Activated T-cell treated with anti-CD3 and anti-CD28 coated beads, Interleukin-2, amount 50 U/mL, for 24 hours (primary cell): ENCODE results near the gene TRPV4.
A peak's percentile ranks its signal among the peaks of the same experiment; 100 is the strongest.

ENCODE experiments used
- DNase-seq: peaks from one replicate; pipeline ENCODE4 v3.0.0-alpha.2; 2020
- H3K27ac Mint-ChIP-seq: 2 replicates; pipeline ENCODE4 v1.8.0; 2020; ENCODE audit warnings: mild to moderate bottlenecking, mixed read lengths
- H3K27me3 Mint-ChIP-seq: 2 replicates; pipeline ENCODE4 v1.8.0; 2020; ENCODE audit warnings: mixed read lengths
- H3K36me3 Mint-ChIP-seq: 2 replicates; pipeline ENCODE4 v1.8.0; 2020; ENCODE audit warnings: low read depth, mixed read lengths
- H3K4me1 Mint-ChIP-seq: 2 replicates; pipeline ENCODE4 v1.8.0; 2020; ENCODE audit warnings: low read depth, mixed read lengths
- H3K4me3 Mint-ChIP-seq: 2 replicates; pipeline ENCODE4 v1.8.0; 2020; ENCODE audit warnings: mild to moderate bottlenecking, moderate library complexity, mixed read lengths
- H3K9me3 Mint-ChIP-seq: 2 replicates; pipeline ENCODE4 v1.8.0; 2020; ENCODE audit warnings: mixed read lengths

The TRPV4 gene

DNA sequence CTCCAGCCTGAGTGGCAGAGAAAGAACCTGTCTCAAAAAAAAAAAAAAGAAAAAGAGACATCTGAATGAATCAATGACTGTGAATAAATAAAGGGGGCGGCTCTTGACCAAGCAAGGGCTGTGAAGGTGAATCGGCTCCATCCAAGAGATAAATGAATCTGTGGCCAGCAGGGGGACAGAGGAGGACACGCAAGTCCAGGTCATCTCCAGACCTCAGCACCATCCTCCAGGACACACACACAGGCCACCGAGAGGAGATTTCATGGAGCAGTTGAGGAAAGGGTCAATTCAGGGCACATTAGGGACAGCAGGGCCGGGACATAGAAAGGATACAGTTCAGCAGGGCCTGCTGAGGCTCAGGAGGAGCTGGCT is 21.6 kb downstream of the TRPV4 start:
- Mint-ChIP-seq H3K27me3 (no peaks in the 10 kb centered on the region), H3K4me3 (no peak overlapping the region), H3K27ac (no peak overlapping the region), H3K9me3 (no peaks in the 10 kb centered on the region), H3K4me1 (no peaks in the 10 kb centered on the region), H3K36me3 (no peaks in the 10 kb centered on the region)
- no peak for DNase-seq

DNA sequence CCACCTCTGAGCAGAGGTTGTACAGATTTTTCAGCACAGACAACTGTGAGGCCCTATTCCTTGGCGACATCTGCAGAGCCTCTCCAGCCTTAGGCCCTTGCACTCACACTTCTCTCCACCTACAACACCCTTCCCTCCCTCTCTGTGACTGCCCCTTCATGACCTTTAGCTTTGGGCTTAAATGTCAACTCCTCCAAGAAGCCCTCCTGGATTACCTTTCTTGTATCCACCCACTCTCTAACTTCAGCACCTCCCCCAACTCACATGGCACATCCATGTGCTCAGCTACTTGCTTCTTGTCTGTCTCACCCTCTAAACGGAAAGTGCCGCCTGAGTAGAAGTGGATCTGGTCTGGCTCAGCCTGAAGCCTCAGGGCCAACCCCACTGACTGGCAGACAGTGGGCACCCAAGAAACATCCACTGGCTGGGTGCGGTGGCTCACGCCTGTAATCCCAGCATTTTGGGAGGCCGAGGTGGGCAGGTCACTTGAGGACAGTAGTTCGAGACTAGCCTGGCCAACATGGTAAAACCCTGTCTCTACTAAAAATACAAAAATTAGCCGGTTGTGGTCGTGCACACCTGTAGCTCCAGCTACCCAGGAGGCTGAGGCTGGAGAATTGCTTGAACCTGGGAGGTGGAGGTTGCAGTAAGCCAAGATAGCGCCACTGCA is 22.1 kb downstream of the TRPV4 start:
- Mint-ChIP-seq H3K4me1 (no peaks in the 10 kb centered on the region), H3K27ac (no peak overlapping the region), H3K27me3 (no peaks in the 10 kb centered on the region), H3K9me3 (no peaks in the 10 kb centered on the region), H3K4me3 (no peak overlapping the region), H3K36me3 (no peaks in the 10 kb centered on the region)
- DNase-seq: no peak

DNA sequence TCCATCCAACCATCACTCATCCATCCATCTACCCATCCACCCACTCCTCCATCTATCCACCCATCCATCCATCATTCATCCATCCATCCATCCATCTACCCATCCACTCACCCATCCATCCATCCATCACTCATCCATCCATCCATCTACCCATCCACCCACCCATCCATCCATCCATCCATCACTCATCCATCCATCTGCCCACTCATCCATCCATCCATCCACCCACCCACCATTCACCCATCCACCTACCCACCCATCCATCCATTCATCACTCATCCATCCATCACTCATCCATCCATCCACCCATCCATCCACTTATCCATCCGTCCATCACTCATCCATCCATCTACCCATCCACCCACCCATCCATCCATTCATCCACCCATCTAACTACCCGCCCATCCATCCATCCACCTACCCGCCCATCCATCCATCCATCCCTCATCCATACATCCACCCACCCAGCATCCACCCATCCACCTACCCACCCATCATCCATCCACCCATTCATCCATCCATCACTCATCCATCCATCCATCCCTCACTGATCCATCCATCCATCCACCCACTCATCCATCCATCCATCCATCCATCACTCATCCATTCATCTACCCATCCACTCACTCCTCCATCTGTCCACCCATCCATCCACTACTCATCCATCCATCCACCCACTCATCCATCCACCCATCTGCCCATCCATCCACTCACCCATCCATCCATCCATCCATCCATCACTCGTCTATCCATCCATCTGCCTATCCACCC is 24.1 kb downstream of the TRPV4 start:
- no peak for DNase-seq
- H3K27ac Mint-ChIP-seq: no peak overlapping the region
- no peaks in the 10 kb centered on the region for H3K9me3 Mint-ChIP-seq
- H3K4me3 Mint-ChIP-seq: no peak overlapping the region
- H3K36me3 Mint-ChIP-seq: no peaks in the 10 kb centered on the region
- H3K27me3 Mint-ChIP-seq: no peaks in the 10 kb centered on the region
- H3K4me1 Mint-ChIP-seq: peaks cover 1% of the 10 kb centered on the region

DNA sequence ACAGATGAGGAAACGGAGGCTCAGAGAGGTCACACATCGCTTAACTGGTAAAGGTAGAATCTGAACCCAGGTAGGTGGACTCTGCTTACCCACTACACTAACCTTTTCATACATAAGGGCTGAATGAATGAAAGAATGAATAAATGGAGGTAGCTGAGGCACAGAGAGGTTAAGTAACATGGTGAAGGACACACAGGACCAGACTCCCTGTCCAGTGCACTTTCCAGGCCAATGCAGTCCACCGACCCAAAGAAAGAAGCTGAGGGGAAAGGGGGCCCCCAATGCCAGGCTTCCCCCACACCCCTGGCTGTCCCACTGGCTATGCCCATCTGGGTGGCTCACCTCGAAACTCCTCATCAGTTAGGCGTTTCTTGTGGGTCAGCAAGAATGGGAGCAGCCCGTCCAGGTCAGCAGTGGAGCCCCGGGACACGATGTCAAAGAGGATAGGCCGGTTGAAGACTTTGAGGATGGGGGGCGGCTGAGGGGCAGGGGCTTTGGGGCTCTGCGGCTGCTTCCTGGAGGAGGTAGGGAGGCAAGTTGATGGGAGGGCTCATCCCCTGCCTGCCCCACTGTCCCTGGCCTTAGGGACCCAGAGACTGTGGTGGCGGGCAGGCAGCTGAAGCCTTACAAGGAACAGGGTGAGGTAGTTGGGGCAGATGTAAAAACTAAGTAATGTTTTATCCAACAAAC is 25.1 kb downstream of the TRPV4 start:
- Mint-ChIP-seq H3K4me3 (no peak overlapping the region), H3K27me3 (no peaks in the 10 kb centered on the region), H3K36me3 (no peaks in the 10 kb centered on the region), H3K27ac (no peak overlapping the region), H3K4me1 (peaks cover 1% of the 10 kb centered on the region), H3K9me3 (no peaks in the 10 kb centered on the region)
- no peak for DNase-seq

DNA sequence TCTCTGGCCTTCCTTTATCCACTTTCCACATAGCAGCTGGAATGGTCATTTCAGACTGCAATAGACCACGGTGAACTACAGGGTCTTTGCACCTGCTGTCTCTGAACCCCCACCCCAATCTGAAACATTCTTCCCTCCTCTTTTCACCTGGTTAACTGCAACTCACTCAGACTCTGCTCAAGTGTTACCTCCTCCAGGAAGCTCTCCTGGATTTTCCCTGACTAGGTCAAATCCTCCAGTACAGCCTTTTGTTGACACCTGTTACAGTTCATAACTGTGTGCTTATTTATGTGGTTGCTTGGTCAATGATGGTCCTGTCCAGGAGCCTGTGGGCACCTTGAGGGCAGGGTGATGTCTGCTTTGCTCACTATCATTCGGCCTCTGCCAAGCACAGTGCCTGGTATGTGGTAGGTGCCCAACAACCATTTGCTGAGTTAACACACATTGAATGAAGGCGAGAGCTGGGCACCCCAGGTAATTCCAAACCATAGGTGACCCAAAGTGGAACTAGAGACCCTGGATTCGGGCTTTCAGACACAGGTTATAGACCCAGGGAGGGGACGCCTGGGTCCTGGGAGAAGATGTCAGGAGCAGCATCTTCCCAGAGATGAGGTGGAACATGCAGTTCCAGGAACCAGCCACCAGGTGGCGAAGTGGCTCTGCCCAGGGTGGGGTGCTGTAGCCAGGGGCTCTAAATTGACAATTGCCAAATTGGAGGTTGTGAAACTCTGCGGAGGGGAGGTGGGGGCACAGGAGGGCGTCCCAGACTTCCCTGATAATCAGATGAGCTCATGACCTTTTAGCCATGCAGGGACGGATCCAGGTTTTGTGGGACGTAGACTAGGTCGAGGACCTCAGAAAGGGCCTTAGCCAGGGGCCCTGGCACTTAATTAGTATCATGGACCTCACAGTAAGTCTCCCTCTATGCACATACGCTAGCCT is 28.1 kb downstream of the TRPV4 start:
- no peak overlapping the region for H3K4me3 Mint-ChIP-seq

DNA sequence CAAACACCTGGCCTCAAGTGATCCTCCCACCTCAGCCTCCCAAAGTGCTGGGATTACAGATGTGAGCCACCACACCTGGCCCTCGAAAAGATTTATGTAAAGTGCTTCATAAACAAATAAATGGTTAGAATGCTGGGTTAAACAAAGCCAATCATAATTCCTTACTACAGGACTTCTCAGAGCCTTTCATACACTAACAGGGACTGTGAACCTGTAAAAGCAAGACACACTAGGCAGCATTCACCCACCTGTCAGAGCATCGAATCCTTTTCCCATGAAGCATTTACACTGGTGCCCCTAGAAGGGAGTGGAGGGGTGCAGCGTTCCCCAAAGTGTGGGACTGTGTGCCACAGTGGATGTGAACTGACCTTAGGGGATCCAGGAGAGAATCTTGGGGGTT is 29.5 kb downstream of the TRPV4 start:
- DNase-seq: no peak
- no peaks in the 10 kb centered on the region for H3K27me3 Mint-ChIP-seq
- H3K36me3 Mint-ChIP-seq: no peaks in the 10 kb centered on the region
- H3K4me1 Mint-ChIP-seq: peaks cover 1% of the 10 kb centered on the region
- H3K27ac Mint-ChIP-seq: no peak overlapping the region
- no peaks in the 10 kb centered on the region for H3K9me3 Mint-ChIP-seq
- H3K4me3 Mint-ChIP-seq: no peak overlapping the region

More for the DNA sequence above, 28.1 kb downstream of the TRPV4 start:
- Mint-ChIP-seq H3K4me1 (peaks cover 1% of the 10 kb centered on the region), H3K27ac (no peak overlapping the region), H3K36me3 (no peaks in the 10 kb centered on the region), H3K9me3 (no peaks in the 10 kb centered on the region), H3K27me3 (no peaks in the 10 kb centered on the region)
- DNase-seq: peak; percentile 81

DNA sequence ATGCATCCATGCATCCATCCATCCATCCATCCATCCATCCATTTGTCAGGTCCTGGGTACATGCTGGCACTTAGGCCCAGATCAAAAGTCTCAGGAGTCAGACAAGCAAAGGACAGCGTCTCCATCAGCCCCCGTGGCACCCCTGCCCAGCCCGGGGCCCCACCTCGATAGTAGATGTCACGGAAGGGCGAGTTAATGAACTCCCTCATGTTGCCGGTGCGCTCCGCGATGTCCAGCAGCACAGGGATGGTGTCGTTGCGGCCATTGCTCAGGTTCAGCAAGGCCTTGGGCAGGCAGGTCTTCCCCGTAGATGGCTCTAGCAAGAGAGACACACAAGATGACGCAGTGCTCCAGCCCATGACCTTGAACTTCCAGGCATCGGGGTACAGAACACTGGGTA is 30.4 kb downstream of the TRPV4 start:
- H3K4me3 Mint-ChIP-seq: no peak overlapping the region
- H3K4me1 Mint-ChIP-seq: peaks cover 1% of the 10 kb centered on the region
- H3K9me3 Mint-ChIP-seq: no peaks in the 10 kb centered on the region
- no peak for DNase-seq
- no peaks in the 10 kb centered on the region for H3K36me3 Mint-ChIP-seq
- H3K27me3 Mint-ChIP-seq: peaks cover 2% of the 10 kb centered on the region
- H3K27ac Mint-ChIP-seq: no peak overlapping the region

DNA sequence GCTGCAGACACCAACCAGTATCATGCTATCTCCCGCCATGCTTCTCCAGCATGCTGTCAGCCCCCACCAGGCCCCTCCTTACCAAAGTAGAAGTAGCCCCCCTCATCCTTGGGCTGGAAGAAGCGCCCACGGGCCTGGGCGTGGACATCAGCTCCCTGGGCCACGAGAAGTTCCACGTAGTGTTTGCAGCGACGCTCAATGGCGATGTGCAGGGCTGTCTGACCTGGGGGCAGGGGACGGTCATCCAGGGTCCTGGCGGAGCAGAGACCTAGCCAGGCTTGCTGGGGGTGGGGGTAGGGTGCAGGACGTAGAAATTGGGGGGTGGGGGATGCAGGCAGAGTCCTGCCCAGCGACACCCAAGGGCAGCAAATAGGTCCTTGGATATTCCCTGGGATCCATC is 32.7 kb downstream of the TRPV4 start:
- Mint-ChIP-seq H3K4me1 (peaks cover 1% of the 10 kb centered on the region), H3K27ac (no peak overlapping the region), H3K9me3 (no peaks in the 10 kb centered on the region), H3K27me3 (peaks cover 10% of the 10 kb centered on the region), H3K4me3 (no peak overlapping the region), H3K36me3 (no peaks in the 10 kb centered on the region)
- no peak for DNase-seq

DNA sequence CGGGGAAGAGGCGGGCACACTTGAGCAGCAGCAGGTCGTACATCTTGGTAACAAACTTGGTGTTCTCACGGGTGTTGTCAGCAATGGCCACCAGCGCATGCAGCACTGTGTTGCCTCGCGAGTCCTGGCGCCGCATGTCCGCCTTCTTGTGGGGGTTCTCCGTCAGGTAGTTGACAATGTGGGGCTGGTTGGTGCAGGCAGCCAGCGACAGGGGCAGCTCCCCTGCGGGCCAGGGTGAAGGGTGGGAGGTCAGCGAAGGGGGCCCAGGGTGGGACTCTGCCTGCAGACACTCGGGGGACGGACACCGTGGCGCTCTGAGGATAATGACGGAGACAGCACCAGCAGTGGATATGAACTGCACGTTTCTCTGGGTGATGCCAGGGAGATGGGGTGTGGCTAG is 34.5 kb downstream of the TRPV4 start:
- Mint-ChIP-seq H3K27ac (no peak overlapping the region), H3K27me3 (peaks cover 10% of the 10 kb centered on the region), H3K4me1 (no peaks in the 10 kb centered on the region), H3K9me3 (no peaks in the 10 kb centered on the region), H3K36me3 (no peaks in the 10 kb centered on the region), H3K4me3 (no peak overlapping the region)
- no peak for DNase-seq

DNA sequence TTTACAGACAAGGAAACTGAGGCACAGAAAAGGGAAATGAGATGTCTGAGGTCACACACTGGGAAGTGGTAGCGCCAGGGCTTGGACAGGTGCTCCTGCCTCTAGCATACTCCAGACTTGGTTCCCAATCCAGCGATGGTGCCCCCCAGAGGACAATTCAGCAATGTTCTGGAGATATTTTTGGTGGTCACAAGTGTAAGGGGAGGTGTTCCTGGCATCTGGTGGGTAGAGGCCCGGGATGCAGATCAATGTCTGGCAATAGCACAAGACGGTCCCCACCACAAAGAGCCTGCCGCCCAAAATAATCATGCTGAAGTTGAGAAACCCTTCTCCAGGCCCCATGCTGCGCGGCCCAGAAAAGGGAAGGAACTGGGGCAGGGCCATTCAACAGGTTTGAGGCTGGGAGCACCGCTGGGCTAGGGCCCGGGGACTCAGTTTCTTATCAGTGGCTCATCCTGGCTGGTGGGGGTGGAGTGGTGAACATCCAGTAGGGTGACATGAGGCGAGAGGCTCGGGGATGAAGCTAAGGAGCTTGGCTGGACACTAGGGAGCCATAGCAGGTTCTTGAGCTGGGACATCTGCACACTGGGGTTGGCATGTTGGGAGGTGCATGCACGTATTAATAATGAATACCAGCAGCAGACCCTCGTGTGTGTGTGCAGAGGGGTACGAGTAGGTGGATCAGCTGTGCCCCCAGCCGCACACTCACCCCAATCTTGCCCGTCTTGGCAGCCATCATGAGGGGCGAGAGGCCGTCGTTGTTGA is 35.1 kb downstream of the TRPV4 start:
- H3K4me1 Mint-ChIP-seq: no peaks in the 10 kb centered on the region
- DNase-seq: no peak
- H3K9me3 Mint-ChIP-seq: no peaks in the 10 kb centered on the region
- no peak overlapping the region for H3K27ac Mint-ChIP-seq
- no peaks in the 10 kb centered on the region for H3K36me3 Mint-ChIP-seq
- no peak overlapping the region for H3K4me3 Mint-ChIP-seq
- peaks cover 11% of the 10 kb centered on the region for H3K27me3 Mint-ChIP-seq

DNA sequence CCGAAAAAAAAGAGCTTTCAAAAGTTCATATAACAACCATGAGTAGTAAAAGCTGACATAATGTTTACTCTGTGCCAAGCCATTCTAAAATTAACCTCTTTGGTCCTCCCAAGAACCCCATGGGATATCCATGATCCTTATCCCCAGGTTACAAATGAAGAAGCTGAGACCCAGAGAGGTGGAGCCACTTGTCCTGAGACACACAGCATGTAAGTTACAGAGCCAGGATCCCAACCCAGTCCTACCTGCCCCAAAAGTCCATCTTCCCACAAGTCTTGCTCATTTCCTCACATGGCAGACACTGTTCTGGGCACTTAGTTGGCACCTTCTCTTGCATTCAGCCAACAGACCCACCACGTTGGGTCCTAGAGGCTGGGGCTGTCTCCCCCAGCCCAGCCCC is 37.1 kb downstream of the TRPV4 start:
- Mint-ChIP-seq H3K4me3 (no peak overlapping the region), H3K27me3 (peaks cover 18% of the 10 kb centered on the region), H3K36me3 (no peaks in the 10 kb centered on the region), H3K9me3 (no peaks in the 10 kb centered on the region), H3K27ac (no peak overlapping the region), H3K4me1 (no peaks in the 10 kb centered on the region)
- no peak for DNase-seq

DNA sequence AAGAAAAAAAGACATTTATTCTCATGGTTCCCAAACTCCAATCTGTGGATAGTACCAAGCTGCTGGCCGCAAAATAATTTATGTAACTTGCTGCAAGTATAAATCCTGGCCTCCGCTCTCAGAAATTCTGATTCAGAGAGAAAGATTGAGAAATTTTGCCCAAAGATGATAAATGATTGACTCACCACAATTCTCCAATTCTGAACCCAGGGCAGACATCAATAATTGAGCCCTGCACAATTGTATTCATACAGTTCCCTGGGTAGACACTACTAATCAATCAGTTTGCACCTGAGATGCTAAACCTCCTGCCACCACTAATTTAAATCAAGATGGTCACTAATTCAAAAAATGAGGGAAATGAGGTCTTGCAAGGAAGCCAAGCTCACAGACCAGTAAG is 38.2 kb downstream of the TRPV4 start:
- no peaks in the 10 kb centered on the region for H3K36me3 Mint-ChIP-seq
- no peak for DNase-seq
- H3K4me3 Mint-ChIP-seq: no peak overlapping the region
- H3K27ac Mint-ChIP-seq: no peak overlapping the region
- no peaks in the 10 kb centered on the region for H3K9me3 Mint-ChIP-seq
- peaks cover 18% of the 10 kb centered on the region for H3K27me3 Mint-ChIP-seq
- no peaks in the 10 kb centered on the region for H3K4me1 Mint-ChIP-seq

DNA sequence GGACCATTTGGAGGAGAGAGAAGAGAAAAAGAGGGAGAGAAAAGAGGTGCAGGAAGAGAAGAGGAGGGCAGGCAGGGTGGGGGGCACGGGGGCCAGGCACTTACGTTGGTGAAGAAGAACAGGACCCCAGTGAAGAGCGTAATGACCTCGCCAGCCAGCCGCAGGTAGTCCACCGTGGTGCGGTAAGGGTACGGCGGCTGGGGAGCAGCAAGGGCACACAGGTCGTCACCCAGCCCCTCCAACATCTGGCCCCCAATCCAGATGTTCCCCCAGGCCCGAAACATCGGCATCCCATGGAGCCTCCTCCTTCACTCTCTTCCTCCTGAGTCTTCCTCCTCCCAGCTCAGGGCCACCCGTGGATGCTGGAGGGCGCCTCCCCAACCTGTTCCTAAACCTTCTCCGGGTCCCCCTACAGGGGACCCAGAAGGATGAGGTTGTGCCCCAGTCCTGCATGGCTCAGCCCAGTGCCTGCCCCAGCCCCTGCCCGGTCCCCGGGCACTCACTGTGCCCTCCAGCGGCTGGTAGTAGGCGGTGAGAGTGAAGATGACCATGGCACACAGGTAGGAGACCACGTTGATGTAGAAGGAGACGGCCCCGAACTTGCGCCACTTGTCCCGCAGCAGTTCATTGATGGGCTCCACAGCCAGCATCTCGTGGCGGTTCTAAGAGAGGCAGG is 39.2 kb downstream of the TRPV4 start:
- H3K27me3 Mint-ChIP-seq: peaks cover 18% of the 10 kb centered on the region
- no peaks in the 10 kb centered on the region for H3K9me3 Mint-ChIP-seq
- DNase-seq: no peak
- H3K36me3 Mint-ChIP-seq: no peaks in the 10 kb centered on the region
- no peak overlapping the region for H3K4me3 Mint-ChIP-seq
- H3K27ac Mint-ChIP-seq: no peak overlapping the region
- no peaks in the 10 kb centered on the region for H3K4me1 Mint-ChIP-seq
